Stimulated activated naive B cell treated with anti-CD40 and anti-IgM and Interleukin-4, amounts not matched to agents 10 μg/mL and 1 μg/mL and 100 μg/mL, for 72 hours (primary cell): ENCODE data around the gene COX7B.
A peak's percentile ranks its signal among the peaks of the same experiment; 100 is the strongest.
"Not testable (repeated sequence)": the region's sequence is repeated elsewhere in the genome, so short reads cannot be mapped to it uniquely, and the experiment has no call there.

ENCODE experiments used
- ATAC-seq, 2 donors: fragments of 150-1000 bp; cut with Tn5 transposase; replicated peaks; 2 replicates each; pipeline ENCODE4 v1.10.0; 2021; ENCODE audit warnings: moderate library complexity in 1 of 2
- DNase-seq: peaks from one replicate; pipeline ENCODE4 v3.0.0; 2021
- H3K27ac Mint-ChIP-seq: one replicate; pipeline ENCODE4 v1.8.0; 2022; ENCODE audit warnings: mild to moderate bottlenecking, mixed read lengths
- H3K27me3 Mint-ChIP-seq, 2 donors: one replicate each; pipeline ENCODE4 v1.8.0; 2022; ENCODE audit warnings: mixed read lengths in 2 of 2
- H3K36me3 Mint-ChIP-seq, 2 donors: one replicate each; pipeline ENCODE4 v1.8.0; 2022; ENCODE audit warnings: mixed read lengths in 2 of 2, mild to moderate bottlenecking in 1 of 2
- H3K4me1 Mint-ChIP-seq, 2 donors: one replicate each; pipeline ENCODE4 v1.8.0; 2022; ENCODE audit warnings: mixed read lengths in 2 of 2, mild to moderate bottlenecking in 1 of 2
- H3K4me3 Mint-ChIP-seq, 2 donors: one replicate each; pipeline ENCODE4 v1.8.0; 2022; ENCODE audit warnings: mild to moderate bottlenecking in 2 of 2, mixed read lengths in 2 of 2, moderate library complexity in 1 of 2
- H3K9me3 Mint-ChIP-seq, 2 donors: one replicate each; pipeline ENCODE4 v1.8.0; 2022; ENCODE audit warnings: mixed read lengths in 2 of 2, mild to moderate bottlenecking in 1 of 2

The COX7B gene, protein sequence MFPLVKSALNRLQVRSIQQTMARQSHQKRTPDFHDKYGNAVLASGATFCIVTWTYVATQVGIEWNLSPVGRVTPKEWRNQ

DNA sequence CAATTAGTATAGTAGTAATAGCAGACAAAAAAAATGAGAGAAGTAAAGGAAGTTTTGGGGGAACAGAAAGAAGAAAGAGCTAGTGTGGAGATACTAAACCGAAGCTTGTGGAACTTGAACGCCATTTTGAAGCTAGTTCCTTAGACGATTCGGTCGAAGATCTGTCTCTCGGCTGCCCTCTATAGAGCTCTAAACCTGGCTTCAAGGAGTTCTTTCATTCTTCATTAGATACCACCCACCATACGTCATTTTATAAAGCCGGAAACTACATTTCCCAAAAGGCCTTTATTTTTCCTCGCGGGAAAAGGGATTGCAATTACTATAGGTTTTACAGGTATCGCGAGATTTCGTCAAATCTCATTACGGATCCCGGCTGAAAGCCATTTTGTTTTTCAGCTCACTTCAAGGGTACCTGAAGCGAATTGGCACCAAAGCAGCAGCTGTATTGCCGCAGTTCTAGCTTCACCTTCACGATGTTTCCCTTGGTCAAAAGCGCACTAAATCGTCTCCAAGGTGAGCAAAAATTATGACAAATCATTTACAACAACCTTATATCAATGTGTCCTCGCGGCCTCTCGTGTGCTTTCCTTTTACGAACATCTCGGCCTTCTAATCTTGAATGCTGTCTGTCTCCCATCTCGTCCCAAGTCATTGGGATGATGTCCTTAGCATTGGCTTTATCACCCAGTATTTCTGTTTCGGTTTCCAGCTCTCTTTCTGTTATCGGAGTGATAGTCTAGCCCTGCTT, at the start of gene COX7B:
COX7B (plus strand) TSS at position 388 of the 748 bp plus-strand sequence; CDS start at position 474, 86 bp downstream.
- peak within 1 kb of the TSS; percentile 89 to 90 for H3K4me3 Mint-ChIP-seq
- peak within 1 kb of the TSS; percentile 93 for H3K27ac Mint-ChIP-seq
- H3K27me3 Mint-ChIP-seq, result no peaks in the 10 kb centered on the region
- peaks cover 3 to 19% of the 10 kb centered on the region in 2 donors for H3K36me3 Mint-ChIP-seq
- ATAC-seq (peak; percentile 66 to 67), DNase-seq (peak; percentile 72)
- H3K9me3 Mint-ChIP-seq, result peaks cover 0 to 3% of the 10 kb centered on the region in 2 donors
- peaks cover 0 to 9% of the 10 kb centered on the region in 2 donors for H3K4me1 Mint-ChIP-seq

DNA sequence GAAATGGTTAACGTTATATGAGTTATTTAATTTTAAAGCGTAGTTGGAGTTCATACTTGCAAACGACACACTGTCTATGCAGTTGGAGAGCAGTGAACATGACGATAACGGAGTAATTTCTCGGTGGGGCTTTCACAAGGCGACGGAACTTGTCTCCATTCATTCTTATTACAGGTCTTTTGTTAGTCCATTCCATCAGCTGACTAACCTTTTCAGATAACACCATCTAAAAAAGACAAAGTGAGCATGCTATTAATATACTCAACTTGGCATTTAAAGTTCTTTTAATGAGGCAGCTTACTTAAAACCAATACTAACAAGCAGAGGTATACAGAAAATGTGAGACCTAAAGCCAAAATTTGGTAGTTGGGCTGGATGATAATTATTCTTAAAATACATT, 23.9 kb upstream of the COX7B start:
- DNase-seq (no peak), ATAC-seq (no peak)
- Mint-ChIP-seq H3K27me3 (no peaks in the 10 kb centered on the region), H3K36me3 (peaks cover 10 to 19% of the 10 kb centered on the region in 2 donors), H3K27ac (no peak overlapping the region), H3K4me3 (no peak overlapping the region), H3K9me3 (no peaks in the 10 kb centered on the region), H3K4me1 (no peaks in the 10 kb centered on the region)

DNA sequence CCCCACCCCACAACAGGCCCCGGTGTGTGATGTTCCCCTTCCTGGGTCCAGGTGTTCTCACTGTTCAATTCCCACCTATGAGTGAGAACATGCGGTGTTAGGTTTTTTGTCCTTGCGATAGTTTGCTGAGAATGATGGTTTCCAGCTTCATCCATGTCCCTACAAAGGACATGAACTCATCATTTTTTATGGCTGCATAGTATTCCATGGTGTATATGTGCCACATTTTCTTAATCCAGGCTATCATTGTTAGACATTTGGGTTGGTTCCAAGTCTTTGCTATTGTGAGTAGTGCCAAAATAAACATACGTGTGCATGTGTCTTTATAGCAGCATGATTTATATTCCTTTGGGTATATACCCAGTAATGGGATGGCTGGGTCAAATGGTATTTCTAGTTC, 17.9 kb upstream of the COX7B start:
- peaks cover 5 to 15% of the 10 kb centered on the region in 2 donors for H3K36me3 Mint-ChIP-seq
- not testable (repeated sequence) for DNase-seq, H3K9me3 Mint-ChIP-seq, H3K27ac Mint-ChIP-seq, H3K27me3 Mint-ChIP-seq, H3K4me3 Mint-ChIP-seq, ATAC-seq, H3K4me1 Mint-ChIP-seq

DNA sequence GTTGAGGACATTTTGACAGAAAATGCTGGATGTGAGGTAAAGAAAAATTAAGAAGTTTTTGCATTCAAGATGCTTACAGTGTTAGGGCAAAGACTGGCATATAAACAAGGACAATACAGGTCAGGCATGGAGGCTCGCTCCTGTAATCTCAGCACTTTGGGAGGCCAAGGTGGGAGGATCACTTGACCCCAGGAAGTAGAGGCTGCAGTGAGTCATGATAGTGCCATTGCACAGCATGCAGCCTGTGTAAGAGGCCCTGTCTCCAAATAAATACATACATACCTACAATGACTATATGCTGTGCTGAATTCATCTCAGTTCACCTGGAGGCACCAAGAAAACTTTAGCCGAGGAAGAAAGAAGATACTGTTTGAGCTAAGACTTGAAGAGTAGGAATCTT, 6.4 kb upstream of the COX7B start:
- H3K4me1 Mint-ChIP-seq, result peaks cover 8 to 21% of the 10 kb centered on the region in 2 donors
- H3K4me3 Mint-ChIP-seq, result peak overlapping the region; percentile 2 to 28
- no peaks in the 10 kb centered on the region for H3K9me3 Mint-ChIP-seq
- no peak for DNase-seq
- H3K27me3 Mint-ChIP-seq, result no peaks in the 10 kb centered on the region
- peaks cover 3 to 10% of the 10 kb centered on the region in 2 donors for H3K36me3 Mint-ChIP-seq
- ATAC-seq, result no peak
- H3K27ac Mint-ChIP-seq, result no peak overlapping the region

DNA sequence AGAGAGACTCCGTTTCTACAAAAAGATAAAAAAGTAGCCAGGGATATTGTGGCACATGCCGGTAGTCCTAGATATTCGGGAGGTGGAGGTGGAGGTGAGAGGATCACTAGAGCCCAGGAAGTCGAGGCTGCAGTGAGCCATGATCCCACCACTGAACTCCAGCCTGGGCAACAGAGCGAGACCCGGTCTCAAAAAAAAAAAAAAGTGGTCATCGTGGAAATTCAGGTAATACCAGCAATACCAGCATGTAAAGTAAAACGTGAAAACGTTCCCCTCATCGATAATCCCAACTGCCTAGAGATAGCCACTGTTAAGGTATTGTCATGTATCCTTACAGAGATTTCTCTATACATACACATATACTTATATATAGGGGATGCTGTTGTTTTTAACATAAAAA, 5.6 kb upstream of the COX7B start:
- Mint-ChIP-seq H3K9me3 (no peaks in the 10 kb centered on the region), H3K4me1 (peaks cover 8 to 22% of the 10 kb centered on the region in 2 donors), H3K4me3 (peak overlapping the region; percentile 13 to 62), H3K36me3 (peaks cover 3 to 10% of the 10 kb centered on the region in 2 donors), H3K27me3 (no peaks in the 10 kb centered on the region), H3K27ac (no peak overlapping the region)
- ATAC-seq (no peak), DNase-seq (no peak)

DNA sequence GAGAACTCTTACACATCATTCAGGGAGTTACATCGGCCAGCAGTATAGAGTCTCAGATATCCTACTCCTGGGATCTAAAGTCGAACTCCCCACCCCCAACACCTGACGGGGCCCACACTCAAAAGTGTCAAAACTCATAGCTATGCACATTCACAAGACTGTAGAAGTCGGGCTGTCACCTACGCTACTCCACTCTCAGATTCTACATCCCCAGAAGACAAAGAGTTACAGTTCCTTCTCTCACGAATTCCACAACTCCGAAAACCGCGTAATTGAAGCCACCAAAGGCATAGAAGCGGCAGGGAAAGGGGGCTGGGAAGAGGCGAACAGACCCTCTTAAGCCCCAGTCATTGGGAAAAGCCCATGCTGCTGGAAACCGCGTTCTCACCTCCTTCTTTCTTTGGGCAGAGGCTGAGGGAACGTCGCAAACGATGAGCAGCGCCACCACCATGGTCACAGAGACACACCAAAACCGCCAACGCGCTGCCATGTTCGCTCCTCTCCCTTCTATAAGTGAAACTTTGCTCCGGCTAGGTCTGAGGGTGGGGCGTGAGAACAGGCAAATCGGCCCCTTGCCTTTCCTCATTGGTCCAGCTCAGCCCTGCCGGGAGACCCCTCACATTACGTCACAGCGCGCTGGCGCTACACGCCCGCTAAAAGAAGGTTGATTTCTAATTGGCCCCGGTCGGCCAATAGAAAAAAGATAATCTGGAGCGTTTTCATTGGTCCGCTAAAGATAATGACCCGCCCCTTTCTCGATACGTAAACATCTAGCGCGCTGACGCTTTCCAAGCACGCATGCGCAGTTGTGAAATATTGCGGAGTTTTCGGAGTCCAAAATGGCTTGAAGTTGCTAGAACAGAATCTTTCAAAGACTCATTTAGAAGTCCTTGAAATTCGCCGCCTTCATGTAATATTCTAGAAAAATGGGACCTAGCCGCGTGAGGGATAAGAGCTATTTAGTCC, 4.1 kb upstream of the COX7B start, which contains the start of gene MAGT1:
MAGT1 (minus strand) TSS at position 515 of the 966 bp plus-strand sequence; CDS start at position 490, 25 bp downstream.
- DNase-seq, result peak; percentile 89
- H3K27ac Mint-ChIP-seq, result peak within 1 kb of the TSS; percentile 98
- H3K4me3 Mint-ChIP-seq, result peak within 1 kb of the TSS; percentile 89 to 90
- peak; percentile 94 to 95 for ATAC-seq
- H3K4me1 Mint-ChIP-seq, result peaks cover 8 to 21% of the 10 kb centered on the region in 2 donors
- H3K9me3 Mint-ChIP-seq, result peaks cover 0 to 3% of the 10 kb centered on the region in 2 donors
- H3K27me3 Mint-ChIP-seq, result no peaks in the 10 kb centered on the region
- peaks cover 0 to 6% of the 10 kb centered on the region in 2 donors for H3K36me3 Mint-ChIP-seq

DNA sequence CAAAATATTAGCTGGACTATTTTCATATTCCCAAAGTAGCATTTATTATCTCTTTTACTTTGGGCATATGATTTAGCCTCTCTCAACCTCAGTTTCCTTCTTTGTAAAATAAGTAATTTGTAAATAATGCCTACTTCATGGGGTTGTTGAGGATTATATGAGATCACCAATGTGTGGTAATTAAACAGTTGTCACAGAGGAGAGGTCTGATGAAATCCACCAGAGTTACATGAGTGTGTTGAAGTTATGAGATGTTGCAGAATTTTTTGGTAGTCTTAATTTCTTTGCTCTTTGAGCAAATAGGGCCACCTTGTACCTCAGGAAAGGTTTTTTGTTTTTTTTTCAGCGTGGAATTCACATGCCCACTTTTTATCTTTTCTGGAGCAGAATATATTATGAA, 1.4 kb downstream of the COX7B start:
- no peak overlapping the region for H3K27ac Mint-ChIP-seq
- DNase-seq, result no peak

DNA sequence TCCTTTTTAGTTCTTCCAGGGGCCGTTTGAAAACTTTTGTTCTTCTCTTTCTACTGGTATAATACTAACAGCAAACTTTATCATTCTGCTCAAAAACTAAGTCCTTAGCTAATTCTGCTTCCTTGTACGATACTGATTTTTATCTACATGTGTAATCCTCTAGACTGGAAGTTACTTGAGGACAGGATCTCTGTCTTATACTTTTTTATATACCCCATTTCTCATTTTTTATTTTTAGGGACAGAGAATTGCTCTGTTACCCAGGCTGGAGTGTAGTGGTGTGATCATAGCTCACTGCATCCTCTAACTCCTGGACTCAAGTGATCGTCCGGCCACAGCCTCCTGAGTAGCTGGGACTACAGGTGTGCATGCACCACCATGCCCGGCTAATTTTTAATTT, 2.2 kb downstream of the COX7B start:
- H3K36me3 Mint-ChIP-seq, result peaks cover 3 to 19% of the 10 kb centered on the region in 2 donors
- peak overlapping the region; percentile 4 to 19 for H3K4me3 Mint-ChIP-seq
- H3K9me3 Mint-ChIP-seq, result peaks cover 0 to 3% of the 10 kb centered on the region in 2 donors
- peak overlapping the region; percentile 5 for H3K27ac Mint-ChIP-seq
- DNase-seq, result no peak
- H3K27me3 Mint-ChIP-seq, result no peaks in the 10 kb centered on the region
- ATAC-seq, result no peak
- H3K4me1 Mint-ChIP-seq, result peaks cover 0 to 9% of the 10 kb centered on the region in 2 donors

More for the DNA sequence above, 1.4 kb downstream of the COX7B start:
- H3K4me3 Mint-ChIP-seq, result peak overlapping the region; percentile 46 to 58
- no peaks in the 10 kb centered on the region for H3K27me3 Mint-ChIP-seq
- peaks cover 0 to 3% of the 10 kb centered on the region in 2 donors for H3K9me3 Mint-ChIP-seq
- H3K4me1 Mint-ChIP-seq, result peaks cover 0 to 9% of the 10 kb centered on the region in 2 donors
- H3K36me3 Mint-ChIP-seq, result peaks cover 3 to 21% of the 10 kb centered on the region in 2 donors
- ATAC-seq, result no peak

DNA sequence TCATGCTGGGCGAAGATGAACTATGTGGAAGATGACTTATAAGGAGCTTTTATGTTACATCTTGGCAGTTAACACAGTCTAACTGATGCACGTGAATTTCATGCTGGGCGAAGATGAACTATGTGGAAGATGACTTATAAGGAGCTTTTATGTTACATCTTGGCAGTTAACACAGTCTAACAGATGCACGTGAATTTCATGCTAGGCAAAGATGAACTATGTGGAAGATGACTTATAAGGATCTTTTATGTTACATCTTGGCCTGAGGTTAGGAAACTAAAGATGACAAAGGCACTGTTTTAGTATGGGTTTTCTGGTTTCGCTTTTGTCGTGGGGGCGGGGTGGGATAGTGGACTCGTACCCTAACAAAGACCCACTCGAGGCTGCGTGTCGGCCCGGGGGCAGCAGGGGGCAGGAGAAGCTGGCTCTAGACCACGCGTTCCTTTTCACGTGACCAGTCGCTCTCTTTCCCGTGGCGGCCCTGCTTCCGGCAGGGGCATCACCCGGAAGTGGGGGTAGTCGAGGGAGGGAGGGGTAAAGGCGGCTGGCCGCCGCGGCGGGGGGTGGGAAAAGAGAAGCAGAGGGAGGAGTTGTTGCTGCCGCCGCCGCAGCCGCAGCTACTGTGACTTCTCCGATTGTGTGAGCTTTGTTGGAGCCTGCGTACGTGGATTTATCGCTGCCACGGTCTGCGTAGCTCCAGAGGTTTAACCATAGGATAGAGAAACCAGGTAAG, 11.0 kb downstream of the COX7B start, which contains the start of gene ATP7A:
ATP7A (plus strand) TSS at position 586 of the 733 bp plus-strand sequence. CDS start 60,949 bp downstream, outside the sequence.
- no peaks in the 10 kb centered on the region for H3K27me3 Mint-ChIP-seq
- ATAC-seq, result peak; percentile 97
- DNase-seq, result peak; percentile 86
- H3K9me3 Mint-ChIP-seq, result no peaks in the 10 kb centered on the region
- peaks cover 0 to 3% of the 10 kb centered on the region in 2 donors for H3K36me3 Mint-ChIP-seq
- peak within 1 kb of the TSS; percentile 93 to 99 for H3K4me3 Mint-ChIP-seq
- H3K4me1 Mint-ChIP-seq, result peaks cover 0 to 10% of the 10 kb centered on the region in 2 donors
- H3K27ac Mint-ChIP-seq, result peak within 1 kb of the TSS; percentile 98

DNA sequence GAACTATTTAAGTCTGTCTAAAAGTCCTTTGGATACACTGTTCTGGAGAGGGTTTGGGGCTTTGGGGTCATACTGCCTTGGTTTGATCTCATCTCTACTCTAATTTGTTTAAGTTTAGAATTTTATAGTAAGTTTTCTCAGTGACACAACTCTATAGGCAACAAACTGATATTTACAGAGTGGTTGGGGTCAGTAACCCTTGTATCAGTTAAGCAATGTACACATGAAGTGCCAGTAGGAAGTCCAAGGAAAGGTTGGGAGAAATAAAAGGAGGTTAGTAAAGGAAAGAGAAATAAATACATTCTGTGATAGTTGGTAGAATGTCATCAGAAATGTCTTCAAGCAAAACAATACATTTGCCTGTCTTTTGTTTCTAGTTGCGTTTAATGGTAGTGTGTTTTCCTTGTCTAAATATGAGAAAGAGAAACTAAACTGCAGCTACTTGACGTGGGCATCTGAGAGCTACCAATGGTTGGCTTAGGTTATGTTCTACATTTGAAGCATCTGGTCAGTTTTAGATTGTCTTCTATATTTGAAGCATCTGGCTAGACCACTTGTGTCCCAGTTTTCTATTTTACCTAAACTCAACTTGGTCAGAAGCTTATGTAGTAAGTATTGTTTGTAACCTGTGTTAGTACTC, 18.1 kb downstream of the COX7B start:
- Mint-ChIP-seq H3K4me1 (peaks cover 11% of the 10 kb centered on the region in 2 donors), H3K27me3 (no peaks in the 10 kb centered on the region), H3K4me3 (peak overlapping the region; percentile 44 to 64), H3K9me3 (peaks cover 2 to 3% of the 10 kb centered on the region in 2 donors), H3K36me3 (peaks cover 2 to 3% of the 10 kb centered on the region in 2 donors), H3K27ac (no peak overlapping the region)
- no peak for DNase-seq
- peak; percentile 46 to 53 for ATAC-seq

DNA sequence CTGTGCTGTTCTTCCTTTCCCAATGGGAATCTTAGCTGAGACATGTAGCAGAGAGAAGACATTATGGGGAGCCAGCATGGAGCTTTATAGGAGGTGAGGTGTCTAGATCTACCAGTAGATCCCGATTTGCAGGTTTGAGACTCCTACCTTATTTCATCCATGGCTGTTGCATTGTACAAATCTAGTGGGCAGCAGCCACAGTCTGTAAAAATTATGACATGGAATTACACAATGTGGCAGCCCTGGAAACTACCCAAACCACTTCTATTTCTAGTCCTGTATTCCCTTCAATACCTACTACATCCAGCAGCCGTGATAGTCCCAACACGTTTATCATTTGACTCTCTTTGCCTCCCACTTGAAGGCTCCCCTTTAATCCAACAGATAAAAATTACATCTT, 19.3 kb downstream of the COX7B start:
- no peak for DNase-seq
- H3K36me3 Mint-ChIP-seq, result peaks cover 2 to 3% of the 10 kb centered on the region in 2 donors
- H3K9me3 Mint-ChIP-seq, result peaks cover 2 to 3% of the 10 kb centered on the region in 2 donors
- H3K4me1 Mint-ChIP-seq, result peaks cover 11 to 16% of the 10 kb centered on the region in 2 donors
- no peak overlapping the region for H3K4me3 Mint-ChIP-seq
- ATAC-seq, result no peak
- no peaks in the 10 kb centered on the region for H3K27me3 Mint-ChIP-seq
- H3K27ac Mint-ChIP-seq, result no peak overlapping the region

DNA sequence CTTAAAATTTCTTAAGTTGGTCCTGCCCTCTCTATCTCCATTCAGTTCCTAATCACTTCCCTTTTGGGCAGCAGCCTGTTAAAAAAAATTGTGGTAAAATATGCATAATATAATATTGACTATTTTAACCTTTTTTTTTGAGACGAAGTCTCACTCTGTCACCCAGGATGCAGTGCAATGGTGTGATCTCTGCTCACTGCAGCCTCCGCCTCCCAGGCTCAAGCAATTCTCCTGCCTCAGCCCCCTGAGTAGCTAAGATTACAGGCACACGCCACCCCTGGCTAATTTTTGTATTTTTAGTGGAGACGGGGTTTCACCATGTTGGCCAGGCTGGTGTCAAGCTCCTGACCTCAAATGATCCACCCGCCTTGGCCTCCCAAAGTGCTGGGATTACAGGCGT, 20.1 kb downstream of the COX7B start:
- not testable (repeated sequence) for DNase-seq
- peak overlapping the region; percentile 11 for H3K27ac Mint-ChIP-seq

DNA sequence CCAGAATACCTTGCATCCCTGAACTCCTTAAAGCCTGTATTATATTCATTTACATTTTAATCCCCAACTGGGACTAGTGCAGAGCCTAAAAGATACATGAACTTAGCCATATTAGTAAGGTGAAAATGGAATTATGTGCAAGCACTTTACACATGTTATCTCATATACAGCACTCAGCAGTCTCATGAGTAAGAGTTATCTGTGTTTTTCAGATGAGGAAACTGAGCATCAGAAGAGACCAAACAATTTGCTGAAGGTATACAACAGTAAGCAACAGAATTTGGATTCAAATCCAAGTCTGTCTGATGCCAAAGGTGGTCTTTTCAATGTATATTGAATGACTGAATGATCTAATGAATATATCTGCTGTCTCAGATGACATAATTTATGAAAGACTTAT, 23.5 kb downstream of the COX7B start:
- Mint-ChIP-seq H3K4me3 (no peak overlapping the region), H3K9me3 (peaks cover 2 to 3% of the 10 kb centered on the region in 2 donors), H3K36me3 (peaks cover 2 to 3% of the 10 kb centered on the region in 2 donors), H3K27ac (no peak overlapping the region), H3K4me1 (peaks cover 3 to 4% of the 10 kb centered on the region in 2 donors), H3K27me3 (no peaks in the 10 kb centered on the region)
- DNase-seq (no peak), ATAC-seq (no peak)

More for the DNA sequence above, 20.1 kb downstream of the COX7B start:
- H3K36me3 Mint-ChIP-seq, H3K9me3 Mint-ChIP-seq, H3K27me3 Mint-ChIP-seq, H3K4me3 Mint-ChIP-seq: not testable (repeated sequence)
- peaks cover 11 to 16% of the 10 kb centered on the region in 2 donors for H3K4me1 Mint-ChIP-seq
- peak; percentile 22 to 44 for ATAC-seq
